Cardiac septum (tissue), 1 donor: ENCODE results near the gene DIP2C. TPM values are rescaled to one million over a fixed set of nuclear protein-coding genes. Genes with fewer than 3 reads are reported as not detected.
"Not testable (repeated sequence)": the region's sequence is repeated elsewhere in the genome, so short reads cannot be mapped to it uniquely, and the experiment has no call there.

ENCODE experiments used
- DNase-seq: peaks from one replicate; pipeline ENCODE4 v3.0.0-alpha.2; 2020; ENCODE audit warnings: low spot score
- intact Hi-C: fragments of 100-400 bp; cut with DNase I; formaldehyde crosslinking; loops from one replicate; pipeline ENCODE4 v1.14.0; 2022
- total RNA-seq: library from RNA; stranded (reverse); fragmentation: NEBNext Ultra II Directional; extraction: Animal tissue kit (Norgen Biotek cat#: 25700); gene quantifications from one replicate; pipeline ENCODE4 v1.2.1, GENCODE V29; 2021
- donor health status: DM: no; HTN: no; CAD: no.

DIP2C gene
- total RNA-seq, 1 donor from 2014 or later, result 28.8 TPM

DNA sequence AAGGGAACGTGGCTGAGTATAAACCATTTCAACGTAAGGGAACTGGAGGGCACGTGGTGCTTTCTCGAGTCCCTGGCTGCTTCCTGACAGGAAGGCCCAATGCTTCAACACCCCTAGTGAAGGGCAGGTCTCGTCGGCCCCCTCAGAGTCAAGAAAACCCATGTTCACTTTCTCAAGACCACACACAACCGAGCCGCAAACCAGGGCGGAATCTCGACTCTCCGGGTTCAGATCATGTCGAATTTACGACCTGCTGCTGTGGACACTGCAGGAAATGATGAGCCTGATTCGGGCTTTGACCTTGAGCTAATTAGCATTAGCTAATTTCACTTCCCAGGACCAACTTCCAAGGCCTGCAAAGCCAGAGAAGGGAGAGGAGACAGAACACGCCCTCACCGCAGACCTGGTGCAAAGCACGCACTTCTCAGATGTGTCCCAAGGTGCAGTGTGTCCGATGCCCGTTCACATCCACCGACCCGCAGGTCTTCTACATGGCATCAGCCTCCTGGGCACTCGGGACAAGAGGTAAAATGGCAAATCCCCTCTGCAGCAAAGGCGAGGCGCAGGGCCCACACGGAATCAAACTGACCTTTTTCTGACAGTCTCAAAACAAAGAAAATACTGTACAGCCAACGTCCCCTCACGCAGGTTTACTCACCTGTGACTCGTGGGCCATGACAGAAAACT, 94.7 kb downstream of the DIP2C start:
- DNase-seq, result peak; percentile 35
- intact Hi-C loops, result loop anchor here (1.0 kb wide), 1 partner anchor 31 kb away; no protein-coding TSS in a partner anchor

DNA sequence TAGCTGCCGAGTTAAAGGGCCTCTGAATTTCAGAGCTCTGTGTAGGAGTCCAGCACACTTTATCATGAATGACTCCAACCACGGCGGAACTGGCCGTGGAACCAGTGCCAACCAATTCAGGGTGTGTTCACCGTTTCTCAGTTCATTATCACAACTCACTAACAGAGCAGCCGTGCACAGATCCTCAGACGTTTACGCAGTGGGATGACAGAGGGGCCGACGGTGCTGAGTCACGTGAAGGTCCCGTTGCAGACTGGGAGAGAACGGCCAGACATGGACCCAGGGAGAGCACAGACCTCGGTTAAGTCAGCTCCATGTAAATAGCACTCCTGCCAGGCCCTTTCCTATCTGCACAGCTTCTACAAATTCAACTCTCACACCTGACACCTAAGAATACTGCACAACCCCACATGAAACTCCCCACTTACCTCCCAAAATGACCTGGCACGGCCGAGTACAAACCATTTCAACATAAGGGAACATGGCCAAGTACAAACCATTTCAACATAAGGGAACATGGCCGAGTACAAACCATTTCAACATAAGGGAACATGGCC, 95.5 kb downstream of the DIP2C start:
- intact Hi-C loops, result loop anchor here (1.0 kb wide), 1 partner anchor 31 kb away; no protein-coding TSS in a partner anchor
- no peak for DNase-seq

- intact Hi-C loops, result no loop called here
Observed at GRCh38 chr10:593421-593820, 96.0 kb downstream of the DIP2C start.

DNA sequence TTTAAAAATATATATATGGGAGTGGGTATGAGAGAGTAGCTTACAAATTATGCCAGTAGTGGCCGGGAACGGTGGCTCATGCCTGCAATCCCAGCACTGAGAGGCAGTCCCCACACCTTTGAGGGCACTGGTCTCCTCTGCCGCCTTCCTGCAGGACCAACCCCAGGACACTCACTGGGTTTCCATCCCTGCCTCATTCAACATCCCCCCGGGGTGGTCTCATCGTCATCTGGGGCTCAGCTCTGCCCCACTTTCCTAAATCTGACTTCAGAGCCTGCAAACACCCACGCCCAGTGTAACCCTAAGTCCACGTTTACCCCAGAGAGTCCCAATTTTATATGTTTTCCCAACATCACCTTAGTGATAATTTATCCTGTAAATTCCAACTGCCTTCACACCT, 96.5 kb downstream of the DIP2C start:
- intact Hi-C loops, result no loop called here

More at GRCh38 chr10:593421-593820, 96.0 kb downstream of the DIP2C start:
- DNase-seq, result no peak

GRCh38 chr10:591646-592045, 97.8 kb downstream of the DIP2C start:
- DNase-seq, result no peak
- intact Hi-C loops, result no loop called here

More for the DNA sequence above, 96.5 kb downstream of the DIP2C start:
- DNase-seq, result no peak

DNA sequence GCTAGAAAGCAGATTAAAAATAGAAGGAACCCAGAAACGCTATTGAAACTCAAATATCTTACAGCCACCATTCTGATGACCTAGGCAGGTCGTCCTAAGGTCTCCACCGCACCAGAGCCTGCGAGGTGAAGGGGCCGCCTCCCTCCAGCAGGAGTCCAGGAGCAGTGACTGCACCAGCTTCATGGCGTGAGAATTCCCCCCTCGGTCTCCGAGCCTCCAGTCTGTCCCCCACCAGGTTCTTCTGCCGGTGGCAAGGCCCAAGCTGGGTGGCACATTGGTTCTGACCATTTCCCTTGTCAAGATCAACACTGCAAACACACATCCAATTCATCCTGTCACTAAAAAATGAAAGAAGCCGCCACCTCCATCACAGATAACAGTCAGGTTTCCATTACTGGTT, 98.7 kb downstream of the DIP2C start:
- intact Hi-C loops, result no loop called here
- peak; percentile 43 for DNase-seq

DNA sequence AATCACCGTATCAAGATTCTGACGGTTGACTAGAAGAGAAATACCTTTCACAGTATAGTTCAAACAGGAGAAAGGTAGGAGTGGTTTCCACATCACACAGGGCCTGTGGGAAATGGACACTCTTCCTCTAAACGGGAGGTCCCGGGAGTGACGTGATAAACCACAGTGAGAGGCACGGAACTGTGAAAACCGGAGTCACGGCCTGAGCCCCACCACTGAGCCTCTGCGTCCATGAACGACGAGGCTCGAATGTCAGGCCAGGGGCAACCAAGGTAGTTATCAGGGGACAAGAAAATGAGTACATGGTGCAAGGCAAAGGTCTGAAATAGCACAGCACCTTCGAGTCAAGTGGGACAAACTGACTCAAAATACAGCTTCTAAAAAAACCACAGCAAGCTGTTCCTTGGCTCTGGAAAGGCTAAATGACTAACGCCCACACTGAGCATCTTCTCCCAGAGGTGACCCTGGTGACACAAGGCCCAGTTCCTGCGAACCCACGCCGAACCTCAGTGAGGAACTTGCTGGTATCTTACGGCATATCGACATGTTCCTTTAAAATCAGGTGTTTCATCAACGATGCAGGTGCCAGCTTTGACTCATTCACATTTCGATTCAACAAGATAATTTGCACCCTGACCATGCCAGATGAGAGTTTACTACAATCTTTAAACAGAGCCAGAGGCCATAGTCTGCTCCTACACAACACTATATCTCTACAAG, 99.3 kb downstream of the DIP2C start:
- DNase-seq, result no peak
- intact Hi-C loops, result loop anchor here (10.0 kb wide), 1 partner anchor 195 kb away; no protein-coding TSS in a partner anchor

DNA sequence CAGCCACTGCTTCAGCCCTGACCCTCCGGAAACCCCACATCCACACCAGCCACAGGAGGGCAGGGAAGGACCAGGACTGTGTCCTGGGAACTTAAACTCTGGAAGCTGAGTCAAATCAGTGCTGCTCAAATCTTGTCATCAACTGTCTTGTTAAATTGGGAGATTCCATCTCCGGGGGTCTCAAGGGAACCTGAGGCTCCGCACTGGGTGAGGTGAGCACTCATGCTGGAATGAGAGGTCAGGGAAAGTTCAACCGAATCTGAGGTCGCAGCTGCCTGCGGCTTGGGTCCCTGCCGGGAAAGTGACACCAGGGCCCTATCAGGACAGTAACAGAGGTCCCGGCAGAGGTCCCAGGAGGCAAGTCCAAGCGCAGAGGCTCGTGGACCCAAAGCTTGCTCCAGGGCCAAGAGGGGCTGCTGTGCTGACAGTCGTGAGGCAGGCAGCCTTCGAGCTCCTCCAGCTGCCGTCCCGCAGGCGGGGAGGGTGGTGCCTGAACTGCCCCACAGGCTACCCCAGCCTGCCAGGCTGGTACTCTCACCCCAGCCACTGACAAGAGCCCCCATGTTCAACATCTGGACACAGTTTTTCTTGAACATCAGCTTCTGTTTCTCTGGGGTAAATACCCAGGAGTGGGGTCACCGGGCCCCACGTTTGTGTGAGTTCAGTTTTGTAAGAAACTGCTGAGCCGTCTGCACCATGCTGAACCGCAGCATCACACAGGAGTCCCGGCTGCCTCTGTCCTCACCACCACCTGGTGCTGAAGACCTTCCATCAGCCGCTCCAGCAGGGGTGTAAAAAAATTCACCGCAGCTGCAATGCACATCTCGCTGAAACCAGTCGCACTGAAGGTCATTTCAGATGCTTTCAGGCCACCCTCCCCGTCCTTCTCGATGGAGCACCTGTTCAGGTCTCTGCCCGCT, 101.0 kb downstream of the DIP2C start:
- intact Hi-C loops, result loop anchor here (10.0 kb wide), 1 partner anchor 196 kb away; no protein-coding TSS in a partner anchor
- peak; percentile 80 for DNase-seq

DNA sequence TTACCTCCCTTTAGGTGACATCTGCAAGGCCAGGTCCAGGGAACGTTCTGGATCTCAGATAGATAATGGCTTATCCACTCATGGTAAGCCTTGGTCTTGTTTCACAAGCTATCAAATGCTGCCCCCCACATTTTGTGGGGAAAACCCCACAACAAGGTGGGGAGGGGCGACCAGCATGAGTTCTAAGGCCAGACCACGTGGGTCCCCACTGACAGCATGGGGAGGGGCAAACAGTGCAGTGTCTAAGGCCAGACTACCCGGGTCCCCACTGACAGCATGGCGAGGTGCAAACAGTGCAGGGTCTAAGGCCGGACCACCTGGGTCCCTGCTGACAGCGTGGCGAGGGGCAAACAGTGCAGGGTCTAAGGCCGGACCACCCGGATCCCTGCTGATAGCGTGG, 102.8 kb downstream of the DIP2C start:
- intact Hi-C loops, result loop anchor here (10.0 kb wide), 1 partner anchor 198 kb away; no protein-coding TSS in a partner anchor
- DNase-seq, result no peak

DNA sequence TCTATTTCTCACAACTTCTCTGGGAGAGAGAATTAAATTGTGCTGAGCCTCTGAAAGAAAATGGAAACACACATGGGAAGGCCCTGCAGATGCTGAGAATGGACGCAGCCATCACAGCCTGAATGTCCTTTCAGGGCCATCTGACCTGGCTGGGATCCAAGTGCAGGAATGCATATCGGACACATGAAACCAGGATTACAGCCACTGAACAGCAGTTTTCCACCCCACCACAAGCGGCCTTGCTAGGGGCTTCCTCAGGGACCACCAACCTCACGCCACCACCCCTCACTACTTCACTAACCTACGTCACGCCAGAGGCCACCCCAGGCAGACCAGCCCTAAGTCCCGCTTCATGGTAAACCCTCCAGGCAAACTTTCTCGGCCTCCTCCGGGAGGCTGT, 103.3 kb downstream of the DIP2C start:
- intact Hi-C loops, result loop anchor here (10.0 kb wide), 1 partner anchor 199 kb away; no protein-coding TSS in a partner anchor
- peak; percentile 61 for DNase-seq

GRCh38 chr10:585502-585901, 104.0 kb downstream of the DIP2C start:
- intact Hi-C loops, result loop anchor here (10.0 kb wide), 1 partner anchor 199 kb away; no protein-coding TSS in a partner anchor
- no peak for DNase-seq

GRCh38 chr10:584497-585290, 104.8 kb downstream of the DIP2C start:
- intact Hi-C loops, result loop anchor here (10.0 kb wide), 1 partner anchor 200 kb away; no protein-coding TSS in a partner anchor
- not testable (repeated sequence) for DNase-seq

GRCh38 chr10:583433-583832, 106.0 kb downstream of the DIP2C start:
- intact Hi-C loops, result loop anchor here (10.0 kb wide), 1 partner anchor 201 kb away; no protein-coding TSS in a partner anchor
- no peak for DNase-seq

GRCh38 chr10:581776-582330, 107.6 kb downstream of the DIP2C start:
- DNase-seq, result peak; percentile 68
- intact Hi-C loops, result loop anchor here (10.0 kb wide), 1 partner anchor 203 kb away; no protein-coding TSS in a partner anchor

GRCh38 chr10:580778-581177, 108.7 kb downstream of the DIP2C start:
- intact Hi-C loops, result loop anchor here (10.0 kb wide), 1 partner anchor 204 kb away; no protein-coding TSS in a partner anchor
- no peak for DNase-seq

GRCh38 chr10:576130-576465, 113.4 kb downstream of the DIP2C start:
- intact Hi-C loops, result no loop called here
- DNase-seq, result no peak

GRCh38 chr10:575402-576129, 113.9 kb downstream of the DIP2C start:
- peak; percentile 60 for DNase-seq
- intact Hi-C loops, result no loop called here
